GM12878 (cell line): ENCODE measurements around the gene GAGE13.

ENCODE experiments used
- CHD4 ChIP-seq: fragments of 200-600 bp; sonication (generic); IDR thresholded peaks from 2 replicates; pipeline ENCODE4 v1.6.1; 2016; ENCODE audit warnings: mild to moderate bottlenecking
- CTCF ChIP-seq, 3 experiments: IDR thresholded peaks in 2 of 3; conservative IDR thresholded peaks in 1 of 3; 2 replicates each; pipeline ENCODE4 v1.5.1; 2011; ENCODE audit warnings: low read depth in 3 of 3, low read length in 3 of 3, mild to moderate bottlenecking in 3 of 3, control low read depth in 2 of 3, moderate library complexity in 2 of 3, inconsistent platforms in 1 of 3, mixed read lengths in 1 of 3; ENCODE audit not compliant: control insufficient read depth in 2 of 3, insufficient read depth in 1 of 3; ENCODE audit errors: extremely low read depth in 1 of 3
- RB1 ChIP-seq: fragments of 450-650 bp; formaldehyde crosslinking; IDR thresholded peaks from 2 replicates; pipeline ENCODE4 v1.6.1; 2017; ENCODE audit warnings: mild to moderate bottlenecking, borderline replicate concordance
- SMAD1 ChIP-seq: fragments of 450-650 bp; IDR thresholded peaks from 2 replicates; pipeline ENCODE4 v1.6.1; 2018; ENCODE audit warnings: mild to moderate bottlenecking, low read depth; ENCODE audit not compliant: partially characterized antibody
- SREBF2 ChIP-seq: IDR thresholded peaks from 2 replicates; pipeline ENCODE4 v1.6.1; 2012; ENCODE audit warnings: mild to moderate bottlenecking, low read length
- TAF1 ChIP-seq: IDR thresholded peaks from 2 replicates; pipeline ENCODE4 v1.6.1; 2011; ENCODE audit warnings: mild to moderate bottlenecking, low read depth, low read length, borderline replicate concordance

- TF ChIP-seq TAF1 (no peak), SREBF2 (no peak), SMAD1 (no peak), CHD4 (no peak), CTCF (IDR thresholded peaks at IDR 0.05 in 2 of 3, conservative IDR thresholded peaks at IDR 0.05 in 1 of 3; ENCODE audit: control insufficient read depth in 2 of 3, extremely low read depth in 1 of 3, insufficient read depth in 1 of 3, low read depth in 3 of 3, low read length in 3 of 3) (no peak), RB1 (no peak)
These were observed 38.7 kb upstream of the GAGE13 start for GRCh38 chrX:49292400-49293362.
